ENCODE measurements around the gene DPF1.

- TF ChIP-seq, protein P1, sequence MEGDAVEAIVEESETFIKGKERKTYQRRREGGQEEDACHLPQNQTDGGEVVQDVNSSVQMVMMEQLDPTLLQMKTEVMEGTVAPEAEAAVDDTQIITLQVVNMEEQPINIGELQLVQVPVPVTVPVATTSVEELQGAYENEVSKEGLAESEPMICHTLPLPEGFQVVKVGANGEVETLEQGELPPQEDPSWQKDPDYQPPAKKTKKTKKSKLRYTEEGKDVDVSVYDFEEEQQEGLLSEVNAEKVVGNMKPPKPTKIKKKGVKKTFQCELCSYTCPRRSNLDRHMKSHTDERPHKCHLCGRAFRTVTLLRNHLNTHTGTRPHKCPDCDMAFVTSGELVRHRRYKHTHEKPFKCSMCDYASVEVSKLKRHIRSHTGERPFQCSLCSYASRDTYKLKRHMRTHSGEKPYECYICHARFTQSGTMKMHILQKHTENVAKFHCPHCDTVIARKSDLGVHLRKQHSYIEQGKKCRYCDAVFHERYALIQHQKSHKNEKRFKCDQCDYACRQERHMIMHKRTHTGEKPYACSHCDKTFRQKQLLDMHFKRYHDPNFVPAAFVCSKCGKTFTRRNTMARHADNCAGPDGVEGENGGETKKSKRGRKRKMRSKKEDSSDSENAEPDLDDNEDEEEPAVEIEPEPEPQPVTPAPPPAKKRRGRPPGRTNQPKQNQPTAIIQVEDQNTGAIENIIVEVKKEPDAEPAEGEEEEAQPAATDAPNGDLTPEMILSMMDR (IDR thresholded peaks at IDR 0.05; ENCODE audit: insufficient read depth, low read length): no peak
- TF ChIP-seq POLR2AphosphoS5 (IDR thresholded peaks at IDR 0.05; ENCODE audit: low read depth) (no peak), GABPA (IDR thresholded peaks at IDR 0.05; ENCODE audit: low read depth) (no peak), SPI1 (IDR thresholded peaks at IDR 0.05; ENCODE audit: borderline replicate concordance, low read depth) (no peak)
Observed at GRCh38 chr19:38172001-38172400, 52.0 kb downstream of the DPF1 start.

Data from HL-60 (cell line).